ENCODE results near the gene NRGN.
A peak's percentile ranks its signal among the peaks of the same experiment; 100 is the strongest.

The NRGN gene

GRCh38 chr11:124753205-124753604 is 13.5 kb downstream of the NRGN start:
- H3K27me3 ChIP-seq (ENCODE audit: insufficient read depth, poor library complexity, severe bottlenecking), result peaks cover 6% of the 10 kb centered on the region
- TF ChIP-seq REST (IDR thresholded peaks at IDR 0.05; ENCODE audit: insufficient replicate concordance, low read depth) (no peak), SPI1 (IDR thresholded peaks at IDR 0.05; ENCODE audit: borderline replicate concordance, low read depth) (peak; percentile 78), CTCF (IDR thresholded peaks at IDR 0.05; ENCODE audit: insufficient read depth, low read length) (no peak), GABPA (IDR thresholded peaks at IDR 0.05; ENCODE audit: low read depth) (no peak), POLR2AphosphoS5 (IDR thresholded peaks at IDR 0.05; ENCODE audit: low read depth) (no peak)

DNA sequence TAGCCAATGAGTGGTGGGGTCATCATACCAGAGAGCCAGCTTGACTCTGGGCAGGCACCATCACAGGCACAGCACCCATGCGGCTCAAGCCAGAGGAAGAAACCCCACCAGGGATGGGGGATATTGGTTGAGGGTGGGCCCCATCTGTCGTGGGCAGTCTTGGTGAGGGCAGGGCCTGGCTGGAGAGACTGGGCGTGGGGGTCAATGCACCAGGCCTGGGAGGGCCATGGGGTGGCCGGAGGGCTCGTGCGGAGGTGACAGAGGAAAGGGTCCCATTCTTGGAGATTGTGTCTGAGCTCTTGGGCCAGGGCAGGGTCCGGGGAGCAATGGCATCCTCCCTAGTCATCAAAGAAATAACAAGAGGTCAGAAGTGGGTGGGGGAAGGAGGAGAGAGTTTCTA is 13.9 kb downstream of the NRGN start:
- H3K27ac ChIP-seq (replicated peaks), result no peak overlapping the region
- no peak for TF ChIP-seq GABPA (IDR thresholded peaks at IDR 0.05; ENCODE audit: low read depth)
- TF ChIP-seq CTCF (IDR thresholded peaks at IDR 0.05; ENCODE audit: insufficient read depth, low read length), result no peak
- no peak for TF ChIP-seq POLR2AphosphoS5 (IDR thresholded peaks at IDR 0.05; ENCODE audit: low read depth)
- H3K4me3 ChIP-seq (replicated peaks; ENCODE audit: insufficient read depth, low read length), result no peak overlapping the region
- DNase-seq (ENCODE audit: low read depth in 1 of 2, low spot score in 1 of 2), result no peak
- H3K27me3 ChIP-seq (ENCODE audit: insufficient read depth, poor library complexity, severe bottlenecking), result peaks cover 6% of the 10 kb centered on the region

More at GRCh38 chr11:124753205-124753604, 13.5 kb downstream of the NRGN start:
- no peak for DNase-seq (ENCODE audit: low read depth in 1 of 2, low spot score in 1 of 2)
- H3K4me3 ChIP-seq (replicated peaks; ENCODE audit: insufficient read depth, low read length), result no peak overlapping the region
- no peak overlapping the region for H3K27ac ChIP-seq (replicated peaks)

GRCh38 chr11:124754309-124754708 is 14.6 kb downstream of the NRGN start:
- no peak for DNase-seq (ENCODE audit: low read depth in 1 of 2, low spot score in 1 of 2)
- TF ChIP-seq POLR2AphosphoS5 (IDR thresholded peaks at IDR 0.05; ENCODE audit: low read depth), result no peak
- TF ChIP-seq SPI1 (IDR thresholded peaks at IDR 0.05; ENCODE audit: borderline replicate concordance, low read depth), result no peak
- no peak for TF ChIP-seq REST (IDR thresholded peaks at IDR 0.05; ENCODE audit: insufficient replicate concordance, low read depth)
- no peak for TF ChIP-seq CTCF (IDR thresholded peaks at IDR 0.05; ENCODE audit: insufficient read depth, low read length)
- TF ChIP-seq GABPA (IDR thresholded peaks at IDR 0.05; ENCODE audit: low read depth), result no peak
- no peak overlapping the region for H3K4me3 ChIP-seq (replicated peaks; ENCODE audit: insufficient read depth, low read length)
- no peak overlapping the region for H3K27ac ChIP-seq (replicated peaks)
- peaks cover 6% of the 10 kb centered on the region for H3K27me3 ChIP-seq (ENCODE audit: insufficient read depth, poor library complexity, severe bottlenecking)

DNA sequence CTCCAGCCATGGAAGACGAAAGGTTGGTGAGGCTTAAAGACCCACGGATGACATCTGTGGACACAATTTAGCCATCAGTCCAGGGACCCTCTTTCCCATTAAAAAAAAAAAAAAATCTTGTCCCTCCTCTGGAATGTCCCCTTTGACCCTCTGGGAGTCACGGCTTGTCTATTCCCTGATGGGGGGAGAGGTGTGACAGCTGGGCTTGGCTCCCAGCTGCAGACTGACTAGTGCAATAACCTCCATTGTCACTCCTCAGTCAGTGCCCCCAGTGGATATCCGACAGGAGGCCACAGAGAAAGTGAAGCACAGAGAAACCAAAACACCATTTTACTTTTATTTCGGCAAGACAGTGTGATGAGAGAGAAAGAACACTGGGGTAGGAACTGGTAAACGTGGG is 15.0 kb downstream of the NRGN start:
- no peak overlapping the region for H3K4me3 ChIP-seq (replicated peaks; ENCODE audit: insufficient read depth, low read length)
- DNase-seq (ENCODE audit: low read depth in 1 of 2, low spot score in 1 of 2), result no peak
- no peak for TF ChIP-seq GABPA (IDR thresholded peaks at IDR 0.05; ENCODE audit: low read depth)
- TF ChIP-seq CTCF (IDR thresholded peaks at IDR 0.05; ENCODE audit: insufficient read depth, low read length), result no peak
- no peak for TF ChIP-seq SPI1 (IDR thresholded peaks at IDR 0.05; ENCODE audit: borderline replicate concordance, low read depth)
- no peak for TF ChIP-seq POLR2AphosphoS5 (IDR thresholded peaks at IDR 0.05; ENCODE audit: low read depth)
- no peak for TF ChIP-seq REST (IDR thresholded peaks at IDR 0.05; ENCODE audit: insufficient replicate concordance, low read depth)
- no peak overlapping the region for H3K27ac ChIP-seq (replicated peaks)
- H3K27me3 ChIP-seq (ENCODE audit: insufficient read depth, poor library complexity, severe bottlenecking), result peaks cover 8% of the 10 kb centered on the region
